HEK293 (cell line): Measurements from ENCODE around the gene BRCC3.

ENCODE experiments used
- CTCF ChIP-seq: fragments of 450-650 bp; formaldehyde crosslinking; IDR thresholded peaks from 2 replicates; pipeline ENCODE4 v1.5.1; 2016; ENCODE audit warnings: missing biosample characterization, missing genetic modification characterization
- HOXA7 ChIP-seq: sonication (generic); formaldehyde crosslinking; IDR thresholded peaks from 2 replicates; pipeline ENCODE4 v1.8.1; 2022; ENCODE audit warnings: missing genetic modification reagents, borderline replicate concordance
- SALL2 ChIP-seq: fragments of 450-650 bp; formaldehyde crosslinking; IDR thresholded peaks from 2 replicates; pipeline ENCODE4 v1.5.0; 2017; ENCODE audit warnings: missing biosample characterization, mild to moderate bottlenecking, missing genetic modification characterization, borderline replicate concordance
- TCF7L2 ChIP-seq: IDR thresholded peaks from 2 replicates; pipeline ENCODE4 v1.6.1; 2011; ENCODE audit warnings: low read depth, mild to moderate bottlenecking, inconsistent platforms, low read length, moderate library complexity, borderline replicate concordance
- ZBTB20 ChIP-seq: fragments of 450-650 bp; formaldehyde crosslinking; IDR thresholded peaks from 2 replicates; pipeline ENCODE4 v1.5.1; 2016; ENCODE audit warnings: missing biosample characterization, missing genetic modification characterization
- ZNF138 ChIP-seq: fragments of 450-650 bp; formaldehyde crosslinking; IDR thresholded peaks from 2 replicates; pipeline ENCODE4 v1.5.1; 2016; ENCODE audit warnings: missing biosample characterization, missing genetic modification characterization, borderline replicate concordance
- ZNF184 ChIP-seq: fragments of 450-650 bp; IDR thresholded peaks from 2 replicates; pipeline ENCODE4 v1.5.1; 2018; ENCODE audit warnings: missing biosample characterization, mild to moderate bottlenecking, missing genetic modification characterization
- ZNF274 ChIP-seq, 2 experiments: fragments of 200-500 bp in 1 of 2; fragments of 450-650 bp in 1 of 2; sonication (Bioruptor generic) in 1 of 2; formaldehyde crosslinking in 1 of 2; IDR thresholded peaks; 2 replicates each; pipeline versions ENCODE4 v1.5.1 to v1.6.1; 2014 to 2016; ENCODE audit warnings: borderline replicate concordance in 1 of 2, inconsistent platforms in 1 of 2, low read length in 1 of 2, missing biosample characterization in 1 of 2, missing genetic modification characterization in 1 of 2
- ZNF514 ChIP-seq: fragments of 450-650 bp; formaldehyde crosslinking; IDR thresholded peaks from 2 replicates; pipeline ENCODE4 v1.5.1; 2016; ENCODE audit warnings: missing biosample characterization, missing genetic modification characterization
- ZNF530 ChIP-seq: fragments of 450-650 bp; formaldehyde crosslinking; IDR thresholded peaks from 2 replicates; pipeline ENCODE4 v1.5.1; 2016; ENCODE audit warnings: low read depth, missing biosample characterization, missing genetic modification characterization
- ZNF658 ChIP-seq: fragments of 450-650 bp; formaldehyde crosslinking; IDR thresholded peaks from 2 replicates; pipeline ENCODE4; 2016; ENCODE audit warnings: missing biosample characterization, missing genetic modification characterization

- no peak for TF ChIP-seq ZNF184
- TF ChIP-seq ZNF530 (tag by site-specific recombination): no peak
- no peak for TF ChIP-seq CTCF (tag by site-specific recombination)
- no peak for TF ChIP-seq ZNF658 (tag by site-specific recombination)
- peak; percentile 30; the same call in 1 of the 2 replicates for TF ChIP-seq ZBTB20 (tag by site-specific recombination)
- no peak for TF ChIP-seq ZNF138 (tag by site-specific recombination)
- TF ChIP-seq SALL2 (tag by site-specific recombination): no peak
- no peak for TF ChIP-seq ZNF514 (tag by site-specific recombination)
- no peak for TF ChIP-seq HOXA7 (CRISPR knock-in tag)
- no peak for TF ChIP-seq TCF7L2
- TF ChIP-seq ZNF274 (IDR thresholded peaks at IDR 0.05; ENCODE audit: low read length): no peak
- no peak for TF ChIP-seq ZNF274 (tag by site-specific recombination; IDR thresholded peaks at IDR 0.05; ENCODE audit: borderline replicate concordance)
Observed at GRCh38 chrX:155070975-155071693, at the start of gene BRCC3, which contains the start of the genes CMC4 and MTCP1.
